Stimulated activated naive CD8-positive, alpha-beta T cell treated with anti-CD3 and anti-CD28 coated beads, Interleukin-15, amount 100 ng/mL, for 72 hours (primary cell): Measurements from ENCODE around the gene STK32C.
A peak's percentile ranks its signal among the peaks of the same experiment; 100 is the strongest.

ENCODE experiments used
- ATAC-seq: fragments of 150-1000 bp; cut with Tn5 transposase; 2 replicates; pipeline ENCODE4 v1.10.0; 2021; ENCODE audit warnings: mild to moderate bottlenecking, moderate library complexity
- DNase-seq, 2 donors: peaks; one replicate each; pipeline ENCODE4 v3.0.0; 2021 to 2022
- H3K27ac Mint-ChIP-seq, 2 donors: one replicate each; pipeline ENCODE4 v1.8.0; 2022; ENCODE audit warnings: mild to moderate bottlenecking in 2 of 2, mixed read lengths in 2 of 2, moderate library complexity in 2 of 2
- H3K27me3 Mint-ChIP-seq: one replicate; pipeline ENCODE4 v1.8.0; 2022; ENCODE audit warnings: mixed read lengths
- H3K4me1 Mint-ChIP-seq: one replicate; pipeline ENCODE4 v1.8.0; 2022; ENCODE audit warnings: mild to moderate bottlenecking, mixed read lengths
- H3K4me3 Mint-ChIP-seq, 2 donors: one replicate each; pipeline ENCODE4 v1.8.0; 2022; ENCODE audit warnings: mild to moderate bottlenecking in 2 of 2, mixed read lengths in 2 of 2, moderate library complexity in 1 of 2
- H3K9me3 Mint-ChIP-seq, 2 donors: one replicate each; pipeline ENCODE4 v1.8.0; 2022; ENCODE audit warnings: mixed read lengths in 2 of 2

The STK32C gene

GRCh38 chr10:132313865-132314264, 6.1 kb upstream of the STK32C start:
- ATAC-seq: no peak

GRCh38 chr10:132313305-132313704, 5.6 kb upstream of the STK32C start:
- peaks cover 5 to 14% of the 10 kb centered on the region in 2 donors for H3K9me3 Mint-ChIP-seq
- no peak for DNase-seq
- no peak overlapping the region for H3K4me3 Mint-ChIP-seq
- peaks cover 16% of the 10 kb centered on the region for H3K27me3 Mint-ChIP-seq
- no peak for ATAC-seq
- peaks cover 11% of the 10 kb centered on the region for H3K4me1 Mint-ChIP-seq
- H3K27ac Mint-ChIP-seq: no peak overlapping the region

More at GRCh38 chr10:132313865-132314264, 6.1 kb upstream of the STK32C start:
- no peak overlapping the region for H3K27ac Mint-ChIP-seq
- H3K4me3 Mint-ChIP-seq: no peak overlapping the region
- H3K4me1 Mint-ChIP-seq: peaks cover 11% of the 10 kb centered on the region
- no peak for DNase-seq
- peaks cover 16% of the 10 kb centered on the region for H3K27me3 Mint-ChIP-seq
- H3K9me3 Mint-ChIP-seq: peaks cover 5 to 14% of the 10 kb centered on the region in 2 donors

- no peak for DNase-seq
- no peak for ATAC-seq
- Mint-ChIP-seq H3K27ac (no peak overlapping the region), H3K4me3 (no peak overlapping the region), H3K4me1 (peaks cover 18% of the 10 kb centered on the region), H3K27me3 (peaks cover 23% of the 10 kb centered on the region), H3K9me3 (peaks cover 5 to 14% of the 10 kb centered on the region in 2 donors)
These were observed 3.7 kb upstream of the STK32C start for GRCh38 chr10:132311338-132311939.

GRCh38 chr10:132310701-132311337, 3.1 kb upstream of the STK32C start:
- peaks cover 5 to 14% of the 10 kb centered on the region in 2 donors for H3K9me3 Mint-ChIP-seq
- peaks cover 25% of the 10 kb centered on the region for H3K4me1 Mint-ChIP-seq
- no peak overlapping the region for H3K27ac Mint-ChIP-seq
- H3K27me3 Mint-ChIP-seq: peaks cover 29% of the 10 kb centered on the region
- ATAC-seq (no peak), DNase-seq (no peak)
- H3K4me3 Mint-ChIP-seq: no peak overlapping the region

- no peak for ATAC-seq
- H3K4me3 Mint-ChIP-seq: no peak overlapping the region
- H3K4me1 Mint-ChIP-seq: peaks cover 27% of the 10 kb centered on the region
These were observed 2.3 kb upstream of the STK32C start for GRCh38 chr10:132309879-132310591.

GRCh38 chr10:132309471-132309865, 1.7 kb upstream of the STK32C start:
- peaks cover 5 to 14% of the 10 kb centered on the region in 2 donors for H3K9me3 Mint-ChIP-seq
- H3K27ac Mint-ChIP-seq: no peak overlapping the region
- H3K4me1 Mint-ChIP-seq: peaks cover 27% of the 10 kb centered on the region
- peak overlapping the region in 1 of 2 donors; percentile 68 for H3K4me3 Mint-ChIP-seq
- DNase-seq (no peak), ATAC-seq (no peak)
- H3K27me3 Mint-ChIP-seq: peaks cover 34% of the 10 kb centered on the region

More at GRCh38 chr10:132309879-132310591, 2.3 kb upstream of the STK32C start:
- Mint-ChIP-seq H3K27me3 (peaks cover 34% of the 10 kb centered on the region), H3K27ac (no peak overlapping the region), H3K9me3 (peaks cover 5 to 14% of the 10 kb centered on the region in 2 donors)
- DNase-seq: no peak

GRCh38 chr10:132308587-132309470, 1.1 kb upstream of the STK32C start:
- H3K27ac Mint-ChIP-seq: no peak overlapping the region
- H3K4me3 Mint-ChIP-seq: peak overlapping the region; percentile 62 to 68
- ATAC-seq (no peak), DNase-seq (no peak)
- H3K9me3 Mint-ChIP-seq: peaks cover 0 to 7% of the 10 kb centered on the region in 2 donors
- peaks cover 34% of the 10 kb centered on the region for H3K27me3 Mint-ChIP-seq
- peaks cover 27% of the 10 kb centered on the region for H3K4me1 Mint-ChIP-seq

- Mint-ChIP-seq H3K4me3 (peak overlapping the region; percentile 95 to 96), H3K9me3 (no peaks in the 10 kb centered on the region), H3K27ac (peak overlapping the region in 1 of 2 donors; percentile 44), H3K27me3 (peaks cover 34% of the 10 kb centered on the region), H3K4me1 (peaks cover 27% of the 10 kb centered on the region)
- peak; percentile 25 to 34 for DNase-seq
- peak; percentile 35 for ATAC-seq
These were observed 642 bp downstream of the STK32C start for GRCh38 chr10:132306864-132307751.

GRCh38 chr10:132306343-132306685, 1.4 kb downstream of the STK32C start:
- H3K4me3 Mint-ChIP-seq: peak overlapping the region; percentile 95 to 96
- DNase-seq (no peak), ATAC-seq (no peak)
- H3K27me3 Mint-ChIP-seq: peaks cover 34% of the 10 kb centered on the region
- H3K4me1 Mint-ChIP-seq: peaks cover 26% of the 10 kb centered on the region
- H3K9me3 Mint-ChIP-seq: no peaks in the 10 kb centered on the region
- no peak overlapping the region for H3K27ac Mint-ChIP-seq

GRCh38 chr10:132305654-132306342, 2.0 kb downstream of the STK32C start:
- no peak for ATAC-seq
- peaks cover 22% of the 10 kb centered on the region for H3K4me1 Mint-ChIP-seq
- H3K4me3 Mint-ChIP-seq: peak overlapping the region; percentile 16 to 95
- peak overlapping the region in 1 of 2 donors; percentile 35 for H3K27ac Mint-ChIP-seq
- peaks cover 34% of the 10 kb centered on the region for H3K27me3 Mint-ChIP-seq
- no peaks in the 10 kb centered on the region for H3K9me3 Mint-ChIP-seq
- no peak for DNase-seq

- no peak overlapping the region for H3K4me3 Mint-ChIP-seq
- no peak for ATAC-seq
These were observed 2.8 kb downstream of the STK32C start for GRCh38 chr10:132304756-132305509.

GRCh38 chr10:132303361-132304115, 4.2 kb downstream of the STK32C start:
- ATAC-seq: no peak
- no peak for DNase-seq
- Mint-ChIP-seq H3K27me3 (peaks cover 18% of the 10 kb centered on the region), H3K27ac (no peak overlapping the region), H3K9me3 (no peaks in the 10 kb centered on the region), H3K4me1 (peaks cover 25% of the 10 kb centered on the region), H3K4me3 (no peak overlapping the region)

More at GRCh38 chr10:132304756-132305509, 2.8 kb downstream of the STK32C start:
- no peaks in the 10 kb centered on the region for H3K9me3 Mint-ChIP-seq
- peaks cover 30% of the 10 kb centered on the region for H3K4me1 Mint-ChIP-seq
- peaks cover 28% of the 10 kb centered on the region for H3K27me3 Mint-ChIP-seq
- no peak for DNase-seq
- H3K27ac Mint-ChIP-seq: no peak overlapping the region
